Smooth muscle cell (in vitro differentiated cells): ENCODE measurements around the gene JCHAIN. TPM values are rescaled to one million over a fixed set of nuclear protein-coding genes. Genes with fewer than 3 reads are reported as not detected.
"Not testable (repeated sequence)": the region's sequence is repeated elsewhere in the genome, so short reads cannot be mapped to it uniquely, and the experiment has no call there.

ENCODE experiments used
- DNase-seq: peaks from one replicate; lab custom pipeline; 2025; ENCODE audit not compliant: unreplicated experiment; lab: John Stamatoyannopoulos, UW
- H2AFZ ChIP-seq: fragments of 200-600 bp; sonication (generic); 2 replicates; pipeline ENCODE4 v1.6.0; 2016; ENCODE audit warnings: antibody characterized with exemption, low read depth, mild to moderate bottlenecking
- H3F3A ChIP-seq: fragments of 200-600 bp; sonication (generic); 2 replicates; pipeline ENCODE4 v1.6.0; 2017; ENCODE audit warnings: antibody characterized with exemption, low read depth
- H3K27ac ChIP-seq: fragments of 200-600 bp; sonication (generic); 2 replicates; pipeline ENCODE4 v1.5.1; 2016; ENCODE audit warnings: low read depth, mild to moderate bottlenecking
- H3K27me3 ChIP-seq: fragments of 200-600 bp; sonication (generic); 2 replicates; pipeline ENCODE4 v1.6.1; 2016; ENCODE audit warnings: low read depth, mild to moderate bottlenecking
- H3K36me3 ChIP-seq: fragments of 200-600 bp; sonication (generic); 2 replicates; pipeline ENCODE4 v1.5.1; 2016; ENCODE audit warnings: low read depth
- H3K4me1 ChIP-seq: fragments of 200-600 bp; sonication (generic); 2 replicates; pipeline ENCODE4 v1.5.1; 2016; ENCODE audit warnings: low read depth
- H3K4me2 ChIP-seq: fragments of 200-600 bp; sonication (generic); 2 replicates; pipeline ENCODE4 v1.6.0; 2016; ENCODE audit warnings: mild to moderate bottlenecking
- H3K4me3 ChIP-seq: fragments of 200-600 bp; sonication (generic); 2 replicates; pipeline ENCODE4 v1.5.1; 2016; ENCODE audit warnings: mild to moderate bottlenecking
- H3K79me2 ChIP-seq: fragments of 200-600 bp; sonication (generic); 2 replicates; pipeline ENCODE4 v1.6.0; 2016; ENCODE audit warnings: low read depth, mild to moderate bottlenecking
- H3K9ac ChIP-seq: fragments of 200-600 bp; sonication (generic); 2 replicates; pipeline ENCODE4 v1.6.0; 2016; ENCODE audit warnings: low read depth
- H3K9me3 ChIP-seq: fragments of 200-600 bp; sonication (generic); replicated peaks from 2 replicates; pipeline ENCODE4 v1.5.1; 2016; ENCODE audit warnings: low read depth
- H4K20me1 ChIP-seq: fragments of 200-600 bp; sonication (generic); 2 replicates; pipeline ENCODE4 v1.6.0; 2016; ENCODE audit warnings: low read depth
- CTCF ChIP-seq: fragments of 200-600 bp; sonication (generic); IDR thresholded peaks from 2 replicates; pipeline ENCODE4 v1.5.1; 2017; ENCODE audit warnings: borderline replicate concordance, mild to moderate bottlenecking, antibody characterized with exemption; ENCODE audit not compliant: insufficient read depth, poor library complexity, severe bottlenecking
- WGBS: methylation state at CpG from one replicate; pipeline ENCODE4 v1.1.7; 2016; ENCODE audit warnings: low lambda C conversion rate; 5-methylcytosine and 5-hydroxymethylcytosine counted together
- polyA plus RNA-seq: library from polyadenylated mRNA; unstranded; fragments of >200 nt; fragmentation: Nextera tagmentation; extraction: Ambion mirVana; gene quantifications from 2 replicates; pipeline ENCODE4 v1.2.1, GENCODE V29; 2016
- total RNA-seq: library from RNA; depleted of rRNA; stranded (reverse); fragments of >200 nt; gene quantifications from 2 replicates; pipeline ENCODE4 v1.2.3, GENCODE V29; 2014

Gene JCHAIN
- total and polyA plus RNA-seq, 2 experiments from 2014 or later = not detected

GRCh38 chr4:70651864-70652506, 14.3 kb downstream of the JCHAIN start:
- Histone ChIP-seq H3K9me3 (no peaks in the 10 kb centered on the region), H3K9ac (no peak overlapping the region), H4K20me1 (no peaks in the 10 kb centered on the region), H2AFZ (peak overlapping the region; percentile 71), H3K27me3 (no peaks in the 10 kb centered on the region), H3K79me2 (no peaks in the 10 kb centered on the region), H3K36me3 (no peaks in the 10 kb centered on the region), H3K4me2 (peak overlapping the region; percentile 54), H3K27ac (no peak overlapping the region), H3F3A (no peaks in the 10 kb centered on the region), H3K4me1 (no peaks in the 10 kb centered on the region), H3K4me3 (no peak overlapping the region)
- no peak for DNase-seq
- WGBS = 30% methylated on average over 4 of the region's 4 CpGs
- peak; percentile 48 for TF ChIP-seq CTCF

- 82% methylated on average over 4 of the region's 4 CpGs for WGBS
- H3K9ac ChIP-seq, H3K4me3 ChIP-seq, H3F3A ChIP-seq, H2AFZ ChIP-seq, DNase-seq, H4K20me1 ChIP-seq, H3K27ac ChIP-seq, H3K4me2 ChIP-seq, H3K27me3 ChIP-seq, H3K36me3 ChIP-seq, H3K4me1 ChIP-seq, H3K79me2 ChIP-seq, H3K9me3 ChIP-seq: not testable (repeated sequence)
Measured at GRCh38 chr4:70650741-70651140, 15.6 kb downstream of the JCHAIN start.

GRCh38 chr4:70640192-70640591, 26.1 kb downstream of the JCHAIN start:
- Histone ChIP-seq H3K36me3 (no peaks in the 10 kb centered on the region), H3K79me2 (no peaks in the 10 kb centered on the region), H3K9me3 (no peaks in the 10 kb centered on the region), H3K27me3 (no peaks in the 10 kb centered on the region), H3K4me1 (no peaks in the 10 kb centered on the region), H4K20me1 (no peaks in the 10 kb centered on the region), H3F3A (no peaks in the 10 kb centered on the region), H3K4me3 (no peak overlapping the region), H3K27ac (no peak overlapping the region), H2AFZ (no peak overlapping the region), H3K9ac (no peak overlapping the region), H3K4me2 (no peak overlapping the region)
- no peak for DNase-seq
- no peak for TF ChIP-seq CTCF
- 95% methylated on average over 2 of the region's 2 CpGs for WGBS

GRCh38 chr4:70637239-70637913, 28.9 kb downstream of the JCHAIN start:
- Histone ChIP-seq H3K36me3 (no peaks in the 10 kb centered on the region), H3K27me3 (no peaks in the 10 kb centered on the region), H4K20me1 (no peaks in the 10 kb centered on the region), H3K9ac (no peak overlapping the region), H3K4me2 (no peak overlapping the region), H3K4me1 (no peaks in the 10 kb centered on the region), H3K79me2 (no peaks in the 10 kb centered on the region), H3K4me3 (no peak overlapping the region), H3K9me3 (no peaks in the 10 kb centered on the region), H3F3A (no peaks in the 10 kb centered on the region), H2AFZ (no peak overlapping the region), H3K27ac (no peak overlapping the region)
- no peak for DNase-seq
- WGBS = 76% methylated on average over 8 of the region's 8 CpGs
- no peak for TF ChIP-seq CTCF
